GOT3 (cell line): Measurements from ENCODE around the gene FOXD1.
"Not testable (repeated sequence)": the region's sequence is repeated elsewhere in the genome, so short reads cannot be mapped to it uniquely, and the experiment has no call there.

Experiments used
- DNase-seq: peaks from one replicate; lab custom pipeline; 2025; ENCODE audit warnings: mixed read lengths; lab: John Stamatoyannopoulos, UW

FOXD1 gene

DNA sequence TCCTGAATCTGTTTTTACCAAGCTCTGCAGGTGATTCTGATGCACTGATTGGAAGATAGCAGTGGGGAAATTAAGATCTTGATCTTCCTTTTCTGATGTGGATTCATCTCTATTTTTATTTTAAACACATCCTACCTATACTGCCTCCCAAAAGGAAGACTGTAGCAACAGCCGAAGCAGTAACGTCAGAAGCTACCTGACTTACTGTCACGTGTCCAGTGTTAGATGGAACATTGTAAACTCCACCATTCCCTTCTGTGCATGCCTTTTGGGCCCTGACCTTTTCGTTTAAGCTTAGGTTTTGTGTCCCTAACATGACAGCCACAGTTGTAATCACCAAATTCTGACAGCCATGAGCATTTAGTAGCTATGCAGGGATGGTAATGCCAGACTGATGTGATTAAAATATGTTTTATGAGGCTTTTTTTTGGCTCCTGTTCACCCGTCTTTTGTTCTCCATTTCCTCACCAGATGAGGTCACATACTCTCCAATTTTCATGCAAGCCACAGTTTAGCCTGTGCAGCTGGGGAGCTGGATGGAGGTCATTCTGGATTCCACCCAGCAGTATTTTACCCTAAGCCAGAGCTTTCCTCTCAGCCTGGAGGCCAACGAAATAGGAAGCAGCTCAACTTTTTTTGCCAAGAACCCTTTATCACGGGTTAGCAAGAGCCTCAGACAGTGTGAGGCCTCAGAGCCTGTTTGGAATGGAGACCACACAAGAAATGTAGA, 15.6 kb upstream of the FOXD1 start:
- no peak for DNase-seq

GRCh38 chr5:73460133-73460532, 11.6 kb upstream of the FOXD1 start:
- no peak for DNase-seq

GRCh38 chr5:73459366-73459765, 10.8 kb upstream of the FOXD1 start:
- no peak for DNase-seq

DNA sequence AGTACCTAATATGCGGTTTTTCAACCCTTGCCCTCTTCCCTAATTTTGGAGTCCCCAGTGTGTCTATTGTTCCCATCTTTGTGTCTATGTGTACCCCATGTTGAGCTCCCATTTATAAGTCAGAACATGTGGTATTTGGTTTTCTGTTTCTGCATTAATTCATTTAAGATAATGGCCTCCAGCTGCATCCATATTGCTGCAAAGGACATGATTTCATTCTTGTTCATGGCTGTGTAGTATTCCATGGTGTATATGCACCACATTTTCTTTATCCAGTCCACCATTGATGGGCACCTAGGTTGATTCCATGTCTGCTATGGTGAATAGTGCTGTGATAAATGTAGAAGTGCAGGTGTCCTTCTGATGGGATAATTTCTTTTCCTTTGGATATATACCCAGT, 7.9 kb upstream of the FOXD1 start:
- not testable (repeated sequence) for DNase-seq

DNA sequence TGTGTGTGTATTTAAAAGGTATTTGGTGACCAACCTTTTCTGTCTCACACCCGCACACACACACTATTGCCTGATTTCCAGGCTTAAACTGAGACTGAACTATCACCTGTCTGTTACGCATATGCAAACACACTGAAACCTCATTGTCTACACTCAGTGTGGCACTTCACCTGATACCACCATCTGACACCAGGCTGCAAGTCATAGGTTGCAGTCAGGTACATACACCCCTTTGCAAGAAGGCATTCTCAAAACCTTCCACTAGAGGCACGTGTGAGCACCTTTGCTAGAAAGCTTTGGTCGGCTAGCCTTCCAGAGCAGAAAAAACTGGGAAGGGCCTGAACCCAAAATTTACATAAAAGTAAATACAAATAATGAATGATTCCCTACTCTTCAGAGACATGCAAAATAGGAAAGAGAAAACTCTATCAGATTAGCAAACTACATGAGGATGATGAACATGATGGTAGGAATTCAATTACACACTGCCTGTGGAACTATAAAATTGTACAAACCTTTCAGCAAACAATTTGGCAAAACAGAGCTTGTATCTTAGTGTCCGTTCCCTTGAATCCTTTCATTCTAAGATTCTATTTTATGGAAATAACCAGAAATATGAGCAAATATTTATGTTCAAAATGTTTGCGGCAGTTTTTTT, 5.9 kb upstream of the FOXD1 start:
- no peak for DNase-seq

GRCh38 chr5:73452215-73452614, 3.6 kb upstream of the FOXD1 start:
- no peak for DNase-seq

GRCh38 chr5:73451224-73452130, 2.9 kb upstream of the FOXD1 start:
- DNase-seq = peak; percentile 16

DNA sequence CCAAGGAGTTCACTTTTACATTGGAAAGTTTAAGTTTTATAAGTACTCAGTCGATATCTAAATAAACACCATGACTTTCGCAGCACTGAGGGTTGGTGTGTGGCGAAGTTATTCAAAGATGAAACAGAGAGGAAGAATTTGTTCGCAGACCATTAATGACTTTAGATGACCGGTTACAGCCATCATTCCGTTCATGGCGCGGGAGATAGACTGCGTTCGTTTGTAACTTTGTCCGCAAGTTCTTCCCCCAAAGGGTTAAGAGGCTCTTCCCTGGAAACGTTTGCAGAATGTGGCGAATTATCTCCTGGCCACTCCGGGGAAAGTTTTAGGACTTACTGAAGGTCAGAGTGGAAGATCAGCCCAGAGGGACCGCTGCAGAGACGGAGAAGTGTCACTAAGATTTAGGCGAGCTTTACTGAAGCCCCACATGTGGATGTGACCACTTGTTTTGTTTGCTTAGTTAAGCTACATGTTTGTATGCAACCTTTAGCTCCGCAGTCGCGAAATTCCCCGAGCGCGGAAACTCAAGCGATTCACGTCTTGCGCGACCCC, 2.2 kb upstream of the FOXD1 start:
- no peak for DNase-seq

DNA sequence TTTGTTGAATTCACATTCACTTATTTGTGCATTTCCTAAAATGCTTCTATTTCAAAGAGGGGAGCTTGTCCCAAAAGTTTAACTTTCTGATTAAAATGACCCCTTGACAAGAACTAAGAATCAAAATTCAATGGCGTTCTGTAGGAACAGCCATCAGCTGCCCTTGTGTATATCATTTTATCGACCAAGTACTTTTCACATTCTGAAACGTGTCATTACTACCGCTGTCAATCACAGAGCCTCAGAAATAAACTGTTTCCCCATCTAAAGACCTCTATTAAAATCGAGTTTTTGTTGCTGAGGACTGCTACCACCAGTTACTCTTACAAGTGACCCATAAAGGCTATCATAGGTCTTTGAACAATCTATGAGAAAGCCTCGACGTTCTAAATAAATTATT, 1.6 kb upstream of the FOXD1 start:
- no peak for DNase-seq

- no peak for DNase-seq
Measured at GRCh38 chr5:73447530-73448462, 781 bp downstream of the FOXD1 start.

DNA sequence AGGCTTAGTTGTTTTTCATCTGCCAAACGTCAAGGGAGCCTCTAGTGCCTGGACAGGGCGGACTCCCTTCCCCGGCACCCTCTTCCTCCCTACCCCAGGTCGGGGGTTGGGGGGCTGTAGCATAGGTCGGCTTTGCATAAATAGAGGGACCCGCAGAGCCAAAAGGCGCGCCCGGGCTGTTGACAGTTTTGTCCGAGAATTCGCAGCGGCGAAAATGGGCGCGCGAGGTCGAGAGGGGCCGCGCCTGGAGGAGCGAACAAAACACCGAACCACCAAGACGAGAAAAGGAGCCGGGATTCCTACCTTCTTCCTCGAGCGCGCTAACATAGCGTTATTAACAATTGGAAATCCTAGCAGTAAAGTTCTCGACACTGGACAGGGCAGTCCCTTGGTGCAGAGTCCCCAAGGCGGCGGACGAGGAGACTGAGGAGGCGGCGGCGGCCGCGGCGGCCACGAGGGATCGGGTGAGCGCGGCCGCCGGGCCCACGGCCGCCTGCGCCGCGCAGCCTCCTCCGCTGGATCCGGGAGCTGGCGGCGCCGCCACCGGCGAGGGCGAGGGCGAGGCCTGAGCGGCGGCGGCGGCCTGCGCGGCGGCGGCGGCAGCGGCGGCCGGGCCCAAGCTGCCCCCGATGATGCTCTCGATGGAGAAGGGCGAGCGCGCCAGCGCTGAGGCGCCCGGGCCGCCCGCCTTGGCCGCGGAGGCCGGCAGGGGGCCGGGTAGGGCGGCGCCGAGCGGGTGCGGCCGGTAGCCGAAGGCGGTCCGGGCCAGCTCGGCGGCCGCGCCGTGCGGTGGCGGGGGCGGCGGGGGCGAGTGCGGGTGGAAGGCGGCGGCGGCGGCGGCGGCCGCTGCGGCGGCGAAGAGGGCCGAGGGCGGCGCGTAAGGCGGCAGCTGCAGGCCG, 1.7 kb downstream of the FOXD1 start:
- DNase-seq = no peak

DNA sequence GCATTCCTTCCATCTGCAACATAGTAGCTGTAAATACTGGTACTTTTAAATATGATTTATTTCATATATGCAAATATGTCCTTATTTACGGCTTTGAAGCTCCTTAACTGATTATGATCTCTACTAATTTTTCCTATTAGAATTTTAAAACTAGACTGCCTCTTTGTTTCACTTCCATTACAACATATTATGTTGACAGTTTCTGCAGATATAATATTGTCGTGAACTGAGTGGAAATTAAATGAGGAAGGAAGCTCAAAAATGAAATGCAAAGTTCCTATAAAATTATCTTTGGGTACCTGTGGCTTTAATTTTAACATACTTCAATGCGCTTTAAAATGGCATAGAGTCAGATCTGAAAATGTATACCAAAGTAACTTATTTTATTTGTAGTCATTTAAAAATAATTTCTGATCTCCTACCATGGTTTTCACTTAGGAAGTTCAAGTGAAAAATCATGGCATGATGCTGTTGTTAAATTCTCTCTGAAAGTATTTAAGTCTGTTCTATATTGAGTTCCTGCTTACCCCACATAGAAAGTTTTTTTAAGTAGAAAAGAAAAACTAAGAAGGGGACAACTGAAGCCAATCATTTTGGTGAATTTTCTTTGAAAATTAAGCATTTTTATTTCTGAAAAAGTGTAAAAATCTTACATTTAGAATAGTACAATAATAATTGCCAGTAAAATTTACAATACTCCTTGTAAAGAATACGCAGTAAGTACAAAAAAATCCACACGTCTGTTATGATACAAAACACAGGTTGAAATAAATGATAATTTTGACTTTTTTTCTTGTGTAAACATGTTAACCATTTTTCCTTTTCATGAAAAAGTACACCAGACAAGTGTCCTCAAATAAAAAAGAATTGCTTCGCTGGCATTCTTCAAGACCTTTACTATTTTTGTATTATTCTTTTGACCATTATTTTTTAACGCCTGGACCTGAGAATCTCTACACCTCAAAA, 2.6 kb downstream of the FOXD1 start:
- DNase-seq = no peak

- DNase-seq = no peak
Measured at GRCh38 chr5:73444499-73445438, 3.8 kb downstream of the FOXD1 start.

DNA sequence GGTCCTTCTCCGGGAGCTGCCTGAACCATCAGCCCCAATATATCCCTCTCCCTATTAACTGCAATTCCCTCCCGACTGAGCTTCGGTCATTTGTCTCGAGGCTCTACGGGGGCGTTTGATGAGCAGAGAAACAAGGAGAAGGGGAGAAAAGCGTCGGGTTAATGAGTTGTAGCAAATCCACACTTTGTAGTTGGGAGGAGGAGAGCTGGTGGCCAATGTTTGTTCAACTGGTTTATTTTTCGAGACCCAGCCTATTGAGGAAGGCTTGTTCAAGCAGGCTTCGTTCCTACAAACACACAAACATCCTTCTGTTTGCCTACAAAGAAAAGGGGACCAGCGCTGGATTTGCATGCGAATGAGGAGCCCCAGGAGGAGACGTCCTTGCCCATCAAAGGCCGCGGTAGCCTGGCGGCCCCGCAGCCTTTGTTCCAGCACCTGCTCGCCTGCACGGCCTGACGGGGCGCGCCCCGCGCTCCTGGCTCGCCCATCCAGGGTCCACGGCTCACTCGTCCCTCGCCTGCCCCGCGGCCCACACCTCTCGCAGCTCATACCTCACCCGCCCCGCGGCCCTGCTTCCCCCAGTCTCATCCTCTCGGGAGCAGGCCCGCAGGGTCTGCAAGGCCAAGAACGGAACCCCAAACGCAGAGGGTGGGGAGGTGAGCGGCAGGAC, 4.6 kb downstream of the FOXD1 start:
- DNase-seq = no peak

DNA sequence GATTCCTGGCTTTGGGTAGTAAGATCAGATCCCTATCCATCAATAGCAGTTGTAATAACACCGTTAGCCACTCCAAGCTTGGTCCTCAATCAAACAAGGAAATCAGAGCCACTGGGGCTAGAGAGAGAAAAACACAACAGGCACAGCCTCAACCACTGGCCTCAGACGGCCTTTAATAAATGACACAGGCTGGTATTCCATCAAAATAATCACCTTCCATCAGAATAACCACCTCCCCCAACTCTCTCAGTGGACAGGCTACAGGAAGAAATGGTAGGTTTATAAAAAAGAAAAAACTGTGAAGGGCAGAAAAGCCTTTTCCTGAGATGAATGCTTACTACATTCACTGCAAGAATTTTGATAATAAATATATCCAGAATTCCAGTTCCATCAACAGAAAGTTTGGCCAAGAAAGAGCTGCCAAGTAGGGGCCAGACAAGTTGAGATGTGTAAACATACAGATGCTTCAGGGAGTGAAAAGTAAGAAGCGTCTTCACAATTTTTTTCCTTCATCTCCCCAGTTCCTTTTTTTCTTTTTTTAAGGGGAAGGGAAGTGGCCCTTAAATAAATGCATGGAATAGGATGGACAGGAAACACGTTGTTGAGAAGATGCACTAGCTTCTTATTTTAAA, 5.5 kb downstream of the FOXD1 start:
- no peak for DNase-seq

DNA sequence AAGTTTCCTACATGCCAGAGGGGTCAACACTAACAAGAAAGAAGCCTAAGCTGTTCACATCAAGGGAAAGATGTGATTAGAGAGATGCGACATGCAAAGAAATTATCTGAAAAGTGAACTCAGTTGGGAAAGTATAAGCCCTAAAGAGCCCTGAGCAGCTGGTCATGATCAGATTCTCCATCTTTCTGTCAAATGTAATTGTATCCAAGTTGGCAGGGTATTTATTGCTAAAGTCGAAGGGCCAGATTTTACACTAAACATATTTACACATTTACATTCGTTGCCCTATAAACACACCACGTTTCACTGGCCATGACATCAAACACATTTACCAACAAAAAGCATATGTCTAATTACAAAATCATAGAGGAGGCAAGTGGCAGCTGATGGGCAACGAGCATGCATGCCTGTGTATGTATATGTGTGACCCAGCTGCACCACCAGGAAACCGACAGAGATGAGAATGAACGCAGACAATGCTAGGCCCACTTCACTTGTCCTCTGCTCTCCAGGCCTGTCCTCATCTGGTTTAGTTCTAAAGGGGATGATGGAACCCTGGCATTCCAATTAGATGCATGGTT, 6.3 kb downstream of the FOXD1 start:
- DNase-seq = no peak

DNA sequence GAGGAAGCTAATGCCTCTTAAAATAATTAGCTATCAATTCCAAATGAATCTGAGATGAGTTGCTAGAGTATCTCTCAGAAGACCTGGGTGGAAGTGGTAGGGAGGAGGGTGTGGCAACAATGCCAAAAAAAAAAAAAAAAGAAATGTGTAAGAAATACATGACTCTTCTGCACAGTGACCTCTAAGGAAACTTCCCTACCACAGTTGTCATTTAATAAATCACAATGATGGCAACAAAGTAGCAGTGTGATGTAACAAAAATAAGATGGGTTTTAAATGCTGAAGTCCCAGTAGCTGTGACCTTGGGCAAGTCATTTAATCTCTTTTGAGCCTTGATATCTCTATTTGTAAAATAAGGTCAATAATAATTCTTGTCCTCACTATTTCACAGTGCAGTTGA, 7.2 kb downstream of the FOXD1 start:
- DNase-seq = no peak
